Activated CD4-positive, alpha-beta T cell treated with anti-CD3 and anti-CD28 coated beads, Interleukin-10, Interleukin-2, amounts not matched to agents 100 ng/mL and 50 ng/mL, durations not matched to agents 16 hours and 8 hours (primary cell): ENCODE data around the gene LITAF.

Experiments used
- DNase-seq: peaks from one replicate; pipeline ENCODE4 v3.0.0-alpha.2; 2020

Gene LITAF

DNA sequence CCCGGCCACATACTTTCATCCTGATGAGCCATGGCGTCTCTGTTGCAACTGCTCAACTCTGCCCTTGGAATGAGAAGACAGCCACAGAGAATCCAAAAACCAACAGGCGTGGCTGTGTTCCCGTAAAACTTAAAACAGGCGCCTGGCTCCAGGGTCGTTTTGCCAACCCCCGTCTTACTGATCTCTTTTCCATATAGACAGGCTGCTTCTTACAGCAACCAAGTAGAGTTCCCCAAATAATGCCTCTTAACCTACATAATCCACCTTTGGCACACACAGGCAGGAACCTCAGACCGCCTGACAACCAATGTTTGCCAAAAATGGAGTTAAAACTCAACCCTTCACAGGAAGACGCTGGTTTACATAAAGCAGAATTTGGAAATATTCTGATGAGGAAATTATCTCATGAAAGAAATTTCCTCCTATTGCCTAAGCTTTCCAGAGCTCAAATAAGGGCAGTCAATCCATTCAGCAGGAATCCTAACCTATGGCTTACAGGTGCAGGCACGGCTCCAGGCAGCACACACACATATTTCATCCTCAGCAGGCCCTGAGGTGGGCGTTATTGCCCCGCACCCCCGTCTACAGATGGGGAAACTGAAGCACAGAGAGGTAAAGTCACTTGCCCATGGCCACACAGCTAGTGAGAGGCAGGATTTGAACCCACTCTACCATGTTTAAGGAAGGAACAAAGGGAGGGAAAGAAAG lies 35.8 kb downstream of the LITAF start:
- no peak for DNase-seq

DNA sequence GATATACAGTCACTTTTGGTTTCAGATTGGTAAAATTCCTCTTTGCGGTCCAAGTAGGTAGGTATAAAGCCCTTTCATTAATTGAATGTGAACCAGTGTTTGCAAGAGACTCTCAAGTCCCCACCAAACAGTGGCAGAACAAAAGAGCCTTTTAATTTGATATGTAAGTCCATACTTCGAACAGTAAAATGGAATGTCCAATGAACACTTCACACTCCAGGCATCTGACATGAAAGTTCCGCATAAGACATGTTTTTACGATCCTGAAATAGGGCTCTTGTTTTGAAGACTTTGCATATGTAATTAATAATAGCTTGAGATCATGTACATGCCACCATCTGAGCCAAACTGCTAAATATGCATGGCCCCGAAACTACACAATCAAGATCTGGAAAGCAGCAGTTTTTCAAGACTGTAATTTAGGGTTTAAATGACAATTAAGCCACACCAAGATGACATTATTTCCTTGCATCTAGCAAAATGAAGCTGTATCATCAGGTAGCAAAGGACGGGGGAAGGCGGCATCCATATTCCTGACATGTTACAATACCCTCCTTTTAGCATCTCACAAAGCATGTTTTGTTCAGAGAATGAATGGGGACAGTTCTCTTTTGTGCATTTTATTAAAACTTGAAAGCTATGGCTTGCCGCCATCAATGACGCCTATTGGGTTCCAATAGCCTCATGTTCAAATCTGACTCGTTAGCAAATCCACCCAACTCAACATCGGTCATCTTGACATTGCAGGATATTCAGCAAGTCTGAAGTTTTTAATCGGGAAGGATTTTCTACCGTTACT lies 39.4 kb downstream of the LITAF start:
- no peak for DNase-seq

DNA sequence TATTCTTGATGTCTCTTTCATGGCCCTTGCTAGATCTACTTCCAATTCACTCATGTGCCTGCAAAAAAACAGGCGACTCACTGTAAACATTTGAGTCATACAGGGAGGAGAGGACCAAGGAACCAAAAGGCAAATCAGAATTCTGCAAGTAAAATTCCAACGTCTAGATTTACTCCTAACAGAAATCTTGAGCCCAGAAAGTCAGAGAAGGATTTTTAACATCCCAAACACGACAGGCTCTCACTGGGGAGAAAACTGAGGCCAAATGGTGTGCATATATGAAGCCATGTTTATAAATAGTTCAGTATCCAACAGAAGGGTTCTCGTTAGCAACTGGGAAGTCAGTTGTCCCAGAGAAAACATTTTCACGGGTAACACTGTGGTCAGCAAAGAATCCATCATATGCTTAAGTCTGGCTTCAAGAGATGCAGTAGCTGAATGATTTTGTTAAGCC lies 40.1 kb downstream of the LITAF start:
- DNase-seq, result no peak

DNA sequence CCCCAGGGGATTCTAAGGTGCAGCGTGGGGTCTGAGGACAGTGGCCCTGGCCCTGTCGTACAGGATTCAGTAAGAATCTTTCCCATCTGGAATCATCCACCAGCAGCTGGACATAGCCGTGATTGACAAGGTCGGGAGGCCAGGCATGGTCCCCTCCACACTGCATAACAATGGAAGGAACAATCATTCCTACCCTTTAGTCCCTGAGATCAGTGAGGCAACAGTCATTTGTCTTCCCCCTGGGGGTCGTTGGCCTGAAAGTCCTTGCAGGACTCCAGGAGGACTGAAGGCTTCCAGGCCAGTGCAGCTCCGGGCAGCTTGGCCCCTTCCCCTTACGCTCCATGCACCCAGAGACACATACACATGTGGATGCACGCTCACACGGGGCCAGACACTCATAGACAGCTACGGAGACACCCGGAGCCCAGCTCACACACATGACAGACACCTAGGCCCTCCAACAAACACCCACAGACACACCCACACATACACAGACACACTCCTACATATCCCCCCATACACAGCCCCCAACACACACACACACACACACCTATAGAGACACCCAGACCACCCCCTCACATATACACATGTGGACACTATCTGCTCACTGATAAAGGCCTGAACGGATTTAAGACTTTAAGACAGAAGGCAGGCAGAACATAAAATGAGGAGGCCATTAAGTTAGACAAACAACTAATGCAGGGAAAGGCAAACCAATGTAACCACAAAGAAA lies 42.9 kb downstream of the LITAF start:
- no peak for DNase-seq

DNA sequence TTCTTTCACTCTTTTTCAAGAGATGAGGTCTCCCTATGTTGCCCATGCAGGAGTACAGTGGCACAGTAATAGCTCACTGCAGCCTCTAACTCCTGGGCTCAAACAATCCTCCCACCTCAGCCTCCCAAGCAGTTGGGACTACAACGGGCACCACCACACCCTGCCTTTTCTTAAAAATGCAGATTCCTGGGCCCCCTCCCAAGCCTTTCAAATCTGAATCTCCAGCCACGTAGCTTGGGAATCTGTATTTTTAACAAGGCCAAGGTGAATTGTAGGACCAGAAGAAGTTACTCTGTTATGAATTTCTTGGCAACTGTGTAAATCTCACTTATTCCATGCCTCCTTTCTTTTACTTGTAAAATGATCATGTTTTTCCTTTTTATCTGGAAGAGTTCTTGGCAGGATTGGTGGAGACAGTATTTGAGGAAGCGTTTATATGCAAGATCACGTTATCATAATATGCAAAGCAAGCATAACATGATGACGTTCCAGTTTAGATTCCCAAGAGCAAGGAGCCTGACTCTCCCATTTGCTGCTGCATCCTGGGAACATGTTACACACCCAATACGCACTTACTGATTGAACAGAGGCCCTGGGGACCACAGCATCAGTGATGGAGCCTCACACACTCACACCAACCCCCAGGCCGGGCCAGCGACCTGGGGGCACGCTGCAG lies 44.5 kb downstream of the LITAF start:
- no peak for DNase-seq

DNA sequence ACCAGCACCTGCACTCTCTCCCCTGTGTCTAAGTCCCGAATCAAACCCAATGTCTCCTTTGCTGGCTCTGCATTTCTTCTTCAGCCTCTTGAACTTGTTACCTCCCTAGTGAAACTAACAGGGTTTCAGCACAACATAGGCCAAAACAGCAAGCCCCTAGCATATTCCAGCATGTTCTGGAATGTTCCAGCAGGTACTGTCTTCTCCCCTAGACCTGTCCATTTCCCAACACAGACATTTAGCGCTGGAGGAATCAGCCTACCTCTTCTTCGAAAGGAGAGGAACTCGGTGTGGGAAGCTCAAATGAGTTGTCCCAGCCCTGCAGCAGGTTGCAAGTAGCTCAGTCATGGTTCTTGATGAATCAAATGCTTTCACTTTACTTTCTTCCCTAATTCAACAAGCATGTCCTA lies 47.1 kb downstream of the LITAF start:
- no peak for DNase-seq

DNA sequence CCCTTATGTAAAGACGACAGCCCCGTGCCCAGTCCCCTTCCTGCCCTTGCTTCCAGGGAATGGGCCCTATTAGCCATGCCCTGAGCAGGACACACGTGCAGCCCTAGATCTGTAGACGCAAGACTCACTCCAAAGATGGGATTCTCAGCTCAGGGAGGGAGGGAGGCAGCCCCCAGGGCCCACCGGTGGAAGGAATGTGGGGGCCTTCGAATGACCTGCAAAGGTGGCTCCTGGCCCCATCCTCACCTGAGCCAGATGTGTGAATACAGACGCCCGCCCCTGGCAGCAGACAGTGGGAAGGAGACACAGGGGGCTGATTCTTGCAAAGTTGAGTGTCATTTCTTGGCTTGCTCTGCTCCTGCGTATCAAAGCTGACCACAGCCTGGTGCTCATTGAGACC lies 47.8 kb downstream of the LITAF start:
- DNase-seq, result no peak

DNA sequence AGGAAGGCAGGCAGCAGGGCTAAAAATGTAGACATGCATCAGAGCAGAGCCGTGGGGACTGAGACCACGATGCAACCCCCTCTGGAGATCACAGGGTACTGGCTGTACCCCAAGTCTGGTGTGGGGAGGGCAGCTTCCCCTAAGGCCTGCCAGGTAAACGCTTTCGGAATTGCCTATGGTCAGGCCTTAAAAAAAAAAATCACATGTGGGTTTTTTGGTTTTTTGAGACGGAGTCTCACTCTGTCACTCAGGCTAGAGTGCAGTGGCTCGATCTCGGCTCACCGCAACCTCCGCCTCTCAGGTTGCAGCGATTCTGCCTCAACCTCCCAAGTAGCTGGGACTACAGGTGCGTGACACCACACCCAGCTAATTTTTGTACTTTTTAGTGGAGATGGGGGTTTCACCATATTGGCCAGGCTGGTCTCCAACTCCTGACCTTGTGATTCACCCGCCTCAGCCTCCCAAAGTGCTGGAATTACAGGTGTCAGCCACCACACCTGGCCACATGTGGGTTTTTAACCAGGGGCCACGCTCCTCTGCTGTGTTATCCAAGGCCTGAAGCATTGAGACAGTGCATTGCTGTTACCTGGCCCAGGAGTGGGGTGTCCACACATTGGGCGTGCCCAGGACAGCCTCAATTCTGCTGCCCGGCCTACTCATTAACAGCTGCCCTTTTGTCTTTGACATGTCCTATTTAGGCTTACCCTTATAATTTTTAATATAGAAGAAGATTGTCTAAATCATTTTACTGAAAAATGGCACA lies 50.4 kb downstream of the LITAF start:
- no peak for DNase-seq

DNA sequence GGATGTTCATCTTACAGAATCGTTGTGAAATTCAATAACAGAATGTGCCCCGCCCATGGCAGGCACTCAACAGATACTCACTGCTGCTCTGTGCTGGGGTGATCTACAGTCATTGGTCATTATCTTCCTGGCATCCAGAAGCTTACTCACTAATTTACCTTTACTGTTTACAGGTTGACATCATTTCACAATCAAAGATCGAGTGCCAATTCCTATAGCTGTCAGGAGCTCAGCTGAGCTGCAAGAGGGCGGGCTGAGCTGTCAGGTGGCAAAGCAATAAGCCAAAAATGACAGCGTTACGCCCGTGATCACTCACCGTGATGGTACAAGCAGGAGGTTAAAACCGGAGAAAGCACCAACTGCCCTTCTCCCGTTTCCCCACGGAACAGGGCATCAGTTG lies 51.2 kb downstream of the LITAF start:
- no peak for DNase-seq

DNA sequence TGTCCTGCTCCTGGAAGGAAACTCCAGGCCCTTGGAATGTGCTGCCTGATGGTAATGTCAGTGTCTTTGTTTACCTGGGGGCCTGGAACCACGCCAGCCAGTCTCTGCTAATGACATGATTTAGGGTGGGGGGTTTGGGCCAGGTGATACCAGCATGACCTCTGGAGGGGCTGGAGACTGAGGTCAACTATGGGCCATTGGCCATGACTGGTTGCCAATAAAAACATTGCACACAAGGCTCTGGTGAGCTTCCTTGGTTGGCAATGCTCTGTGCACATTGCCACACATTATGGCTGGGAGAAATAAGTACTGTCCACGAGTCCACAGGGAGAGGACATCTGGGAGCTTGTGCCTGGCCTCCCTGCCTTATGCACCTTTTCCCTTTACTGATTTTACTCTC lies 52.5 kb downstream of the LITAF start:
- no peak for DNase-seq

DNA sequence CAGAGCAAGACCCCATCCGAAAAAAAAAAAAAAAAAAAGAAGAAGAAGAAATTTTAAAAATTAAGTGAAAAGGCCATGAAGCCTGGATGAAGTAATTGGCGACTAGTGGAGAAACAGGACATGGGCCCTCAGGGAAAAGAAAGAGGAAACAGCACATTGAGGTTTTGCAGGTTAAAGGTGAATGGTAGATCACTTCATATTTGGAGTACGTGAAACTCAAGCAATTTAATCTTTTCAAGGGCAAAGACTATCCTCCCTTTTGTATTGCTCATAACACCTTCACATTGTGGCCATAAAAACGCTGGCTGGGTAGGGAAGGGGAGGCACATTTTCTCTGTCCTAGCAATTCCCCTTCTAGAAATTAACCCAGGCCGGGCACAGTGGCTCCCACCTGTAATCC lies 53.1 kb downstream of the LITAF start:
- DNase-seq, result no peak

DNA sequence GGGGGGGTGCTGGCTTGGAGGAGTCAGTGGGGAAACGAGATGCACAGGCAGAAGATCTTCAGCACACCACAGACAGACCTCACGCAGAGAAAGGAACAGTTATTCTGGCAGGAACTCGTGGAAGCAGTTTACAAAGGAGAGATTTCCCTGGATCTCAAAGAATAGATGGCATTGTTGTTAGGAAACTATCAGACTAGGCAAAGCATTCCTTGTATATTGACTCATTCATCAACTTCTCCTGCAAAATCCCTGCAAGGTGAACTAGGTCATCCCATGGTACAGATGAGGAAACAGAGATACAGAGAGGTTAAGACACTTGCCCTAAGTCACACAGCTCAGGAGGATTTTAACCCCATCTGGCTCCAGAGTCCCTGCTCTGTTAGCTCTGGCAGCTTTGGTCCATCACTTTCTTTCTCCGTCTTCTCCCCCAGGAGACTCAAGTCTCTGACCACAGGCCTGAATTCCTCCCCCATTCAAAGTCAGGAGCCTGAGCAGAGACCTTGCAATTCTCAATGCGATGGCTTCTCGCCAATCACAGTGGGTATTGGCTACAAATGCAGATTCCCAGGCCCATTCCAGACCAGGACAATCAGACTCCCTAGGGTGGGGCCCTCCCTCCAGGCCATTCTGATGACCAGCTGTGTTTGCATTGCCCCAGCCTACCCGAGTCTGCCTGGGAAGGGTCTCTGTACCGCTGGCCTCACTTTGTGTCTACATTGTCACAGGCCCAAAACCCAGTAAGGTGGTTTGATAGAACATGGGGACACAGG lies 56.4 kb downstream of the LITAF start:
- DNase-seq, result no peak

DNA sequence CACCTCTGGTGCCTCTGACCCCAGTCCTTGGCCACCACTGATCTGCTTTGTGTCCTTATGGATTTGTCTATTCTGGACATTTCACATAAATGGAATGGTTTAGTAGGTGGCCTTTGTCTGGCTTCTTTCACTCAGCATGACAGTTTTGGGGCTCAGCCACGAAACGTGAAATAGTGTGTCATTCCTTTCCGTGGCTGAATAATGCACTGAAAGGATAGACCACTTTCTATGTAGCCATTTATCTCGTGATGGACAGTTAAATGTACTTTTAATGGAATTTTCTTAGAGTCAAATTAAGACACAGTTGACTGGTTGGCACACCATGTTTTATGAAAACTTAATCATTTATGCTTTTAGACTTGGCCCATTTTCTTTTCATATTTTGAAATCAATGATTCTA lies 57.4 kb downstream of the LITAF start:
- DNase-seq, result no peak

DNA sequence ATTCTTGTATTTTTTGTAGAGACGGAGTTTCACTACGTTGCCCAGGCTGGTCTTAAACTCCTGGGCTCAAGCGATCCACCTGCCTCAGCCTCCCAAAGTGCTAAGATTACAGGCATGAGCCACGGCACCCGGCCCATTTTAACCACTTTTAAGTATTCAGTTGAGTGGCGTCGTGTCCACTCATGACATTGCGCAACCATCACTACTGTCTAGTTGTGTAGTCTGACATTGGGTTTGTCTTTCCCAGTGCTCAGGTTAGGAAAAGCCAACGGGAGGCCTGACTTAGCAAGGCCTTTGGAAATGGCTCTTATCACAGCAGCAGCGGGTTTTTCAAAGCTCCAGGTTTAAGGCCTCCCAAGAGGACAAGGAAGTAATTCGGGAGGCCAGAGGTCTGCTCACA lies 58.7 kb downstream of the LITAF start:
- no peak for DNase-seq

DNA sequence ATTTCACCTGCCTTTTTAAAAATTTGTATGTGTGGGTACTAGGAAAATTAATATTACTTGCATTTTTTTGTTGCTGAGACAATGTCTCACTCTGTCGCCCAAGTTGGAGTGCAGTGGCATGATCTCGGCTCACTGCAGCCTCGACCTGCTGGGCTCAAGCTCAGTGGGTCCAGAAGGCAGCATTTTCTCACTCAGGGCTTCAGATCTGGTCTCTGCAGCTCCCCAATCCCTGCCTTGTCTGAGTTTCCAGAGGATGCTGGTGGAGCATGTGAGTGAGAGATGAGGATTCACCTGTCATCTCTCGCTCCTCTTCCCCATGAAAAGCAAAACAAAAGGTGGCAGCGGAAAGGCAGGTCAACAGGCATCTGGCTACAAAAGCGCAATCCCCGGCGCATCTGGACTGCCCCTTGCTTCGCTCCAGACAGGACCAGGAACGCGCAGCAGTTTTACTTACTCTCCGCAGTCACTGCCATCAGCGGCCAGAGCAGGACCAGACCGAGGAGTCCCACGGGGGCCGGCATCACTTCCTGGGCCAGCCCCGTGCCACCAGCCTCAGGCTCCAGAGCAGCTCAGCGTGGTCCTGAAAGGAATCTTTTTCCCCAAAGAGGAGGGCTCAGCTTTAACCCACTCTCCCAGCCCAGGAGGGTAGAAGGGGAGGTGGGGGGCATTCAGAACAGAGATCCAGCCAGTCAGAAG lies 59.9 kb downstream of the LITAF start:
- no peak for DNase-seq

DNA sequence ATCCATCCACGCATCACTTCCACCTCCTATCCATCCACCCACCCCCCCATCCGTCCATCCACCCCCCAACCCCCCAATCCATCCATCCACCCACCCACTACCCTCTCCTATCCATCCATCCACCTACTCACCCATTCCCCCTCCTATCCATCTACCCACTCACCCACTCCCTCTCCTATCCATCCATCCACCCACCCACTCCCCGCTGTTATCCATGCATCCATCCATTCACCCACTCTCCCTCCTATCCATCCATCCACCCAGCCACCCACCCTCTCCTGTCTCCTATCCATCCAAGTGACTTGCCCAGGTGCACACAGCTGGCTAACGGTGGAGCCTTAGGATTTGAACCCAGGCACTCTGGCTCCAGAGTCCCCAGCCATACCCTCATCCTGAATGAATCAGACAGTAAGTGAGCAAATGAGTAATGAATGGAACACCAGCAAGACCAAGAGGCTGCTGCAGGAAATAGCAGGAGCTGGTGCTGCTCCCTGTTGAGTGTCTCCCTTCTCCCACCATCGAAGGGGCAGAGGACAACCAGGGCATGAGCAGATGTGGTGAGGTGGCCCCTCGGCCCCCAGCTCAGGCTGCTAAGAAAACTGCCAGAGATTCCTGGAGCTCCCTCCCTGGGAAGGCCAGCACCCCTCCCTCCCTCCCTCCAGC lies 62.5 kb downstream of the LITAF start:
- DNase-seq, result no peak

DNA sequence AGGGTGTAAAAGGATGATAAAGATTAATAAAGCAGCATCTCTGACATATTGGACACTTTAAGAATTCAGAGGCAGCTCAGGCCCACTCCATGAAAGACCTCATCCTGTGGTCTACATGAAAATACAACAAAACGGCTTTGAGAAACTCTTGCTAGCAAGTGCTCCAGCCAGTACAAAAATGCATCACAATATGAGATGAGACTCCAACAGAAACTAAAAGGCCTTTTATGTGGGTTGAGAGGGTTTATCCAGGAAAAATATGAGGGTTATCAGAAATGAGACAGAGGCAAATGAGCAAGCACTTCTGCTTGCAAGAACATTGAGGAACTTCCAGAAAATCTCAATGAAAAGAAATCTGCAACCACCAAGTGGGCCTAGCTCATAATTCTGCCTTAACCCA lies 65.7 kb downstream of the LITAF start:
- DNase-seq, result no peak

DNA sequence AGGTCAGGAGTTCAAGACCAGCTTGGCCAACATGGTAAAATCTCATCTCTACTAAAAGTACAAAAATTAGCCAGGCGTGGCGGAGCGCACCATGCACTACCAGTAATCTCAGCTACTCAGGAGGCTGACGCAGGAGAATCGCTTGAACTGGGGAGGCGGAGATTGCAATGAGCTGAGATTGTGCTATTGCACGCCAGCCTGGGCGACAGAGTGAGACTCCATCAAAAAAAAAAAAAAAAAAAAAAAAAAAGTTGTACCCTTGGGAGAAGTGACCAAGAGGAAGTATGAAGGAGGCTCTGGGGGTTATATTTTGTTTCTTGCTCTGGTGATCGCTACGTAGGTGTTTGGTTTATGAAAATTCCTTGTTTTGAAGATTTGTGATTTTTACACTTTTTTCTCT lies 66.3 kb downstream of the LITAF start:
- DNase-seq, result no peak

DNA sequence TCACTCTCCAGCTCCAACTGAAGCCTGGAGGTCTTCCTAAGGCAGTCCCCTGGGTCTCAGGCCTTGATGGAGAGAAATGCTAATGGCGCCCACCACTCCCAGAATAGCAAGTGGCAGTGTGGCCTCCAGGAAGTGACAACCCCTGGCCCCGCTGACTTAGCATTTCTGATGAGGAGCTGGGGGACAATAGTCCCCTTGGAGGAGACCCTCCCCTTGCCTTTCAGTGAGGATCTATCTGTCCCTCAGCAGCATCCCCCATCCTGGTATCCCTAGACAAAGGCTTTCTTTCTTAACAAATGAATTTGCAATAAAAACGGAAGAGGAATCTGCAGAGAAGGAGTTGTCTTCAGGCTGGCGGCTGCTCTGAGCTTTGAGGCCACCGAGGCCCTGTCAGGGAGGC lies 68.8 kb downstream of the LITAF start:
- DNase-seq, result no peak
